GM18951 (cell line): ENCODE results near the gene UBE4B.
"Not testable (repeated sequence)": the region's sequence is repeated elsewhere in the genome, so short reads cannot be mapped to it uniquely, and the experiment has no call there.

Experiments used
- POLR2A ChIP-seq: IDR thresholded peaks from 4 replicates; pipeline ENCODE4 v1.6.1; 2011; ENCODE audit warnings: mild to moderate bottlenecking; ENCODE audit not compliant: insufficient read length, insufficient read depth; ENCODE audit errors: extremely low read depth
- in situ Hi-C: fragments of 300-500 bp; cut with MboI; formaldehyde crosslinking; loops from one replicate; pipeline ENCODE4 v1.12.0; 2022; ENCODE audit warnings: low sequenced_read_pairs, mixed read lengths, inconsistent platforms; ENCODE audit not compliant: unreplicated experiment

The UBE4B gene

GRCh38 chr1:10020086-10020485, 12.7 kb upstream of the UBE4B start:
- TF ChIP-seq POLR2A, result no peak

GRCh38 chr1:10020678-10021077, 12.1 kb upstream of the UBE4B start:
- in situ Hi-C loops, result not testable (repeated sequence)

More at GRCh38 chr1:10020086-10020485, 12.7 kb upstream of the UBE4B start:
- in situ Hi-C loops, result no loop called here

GRCh38 chr1:10021992-10022391, 10.8 kb upstream of the UBE4B start:
- in situ Hi-C loops, result not testable (repeated sequence)

GRCh38 chr1:10022656-10023055, 10.1 kb upstream of the UBE4B start:
- in situ Hi-C loops, result no loop called here
- no peak for TF ChIP-seq POLR2A

GRCh38 chr1:10025354-10025753, 7.4 kb upstream of the UBE4B start:
- in situ Hi-C loops, result no loop called here
- no peak for TF ChIP-seq POLR2A

- no peak for TF ChIP-seq POLR2A
- in situ Hi-C loops, result no loop called here
Observed at GRCh38 chr1:10027027-10027426, 5.7 kb upstream of the UBE4B start.

- in situ Hi-C loops, result not testable (repeated sequence)
Observed at GRCh38 chr1:10028956-10029500, 3.7 kb upstream of the UBE4B start.

- TF ChIP-seq POLR2A, result no peak
- in situ Hi-C loops, result no loop called here
Observed at GRCh38 chr1:10031461-10031860, 1.3 kb upstream of the UBE4B start.

GRCh38 chr1:10033359-10033845, 644 bp downstream of the UBE4B start:
- TF ChIP-seq POLR2A, result no peak
- in situ Hi-C loops, result no loop called here

GRCh38 chr1:10042746-10043145, 10.0 kb downstream of the UBE4B start:
- in situ Hi-C loops, result no loop called here
- TF ChIP-seq POLR2A, result no peak

- in situ Hi-C loops, result no loop called here
- TF ChIP-seq POLR2A, result no peak
Observed at GRCh38 chr1:10045480-10046355, 13.0 kb downstream of the UBE4B start.

GRCh38 chr1:10046356-10047085, 13.8 kb downstream of the UBE4B start:
- in situ Hi-C loops, result no loop called here
- TF ChIP-seq POLR2A, result no peak

- in situ Hi-C loops, result no loop called here
- no peak for TF ChIP-seq POLR2A
Observed at GRCh38 chr1:10048601-10049000, 15.8 kb downstream of the UBE4B start.

- no peak for TF ChIP-seq POLR2A
- in situ Hi-C loops, result no loop called here
Observed at GRCh38 chr1:10050611-10051010, 17.9 kb downstream of the UBE4B start.
